GM23338 (cell line): ENCODE measurements around the gene DLGAP4. TPM values are rescaled to one million over a fixed set of nuclear protein-coding genes. Genes with fewer than 3 reads are reported as not detected.

Source experiments
- ATAC-seq: fragments of 200-7000 bp; cut with Tn5 transposase; 3 replicates; pipeline ENCODE4 v1.9.1; 2020
- DNase-seq: peaks from one replicate; pipeline ENCODE4 v3.0.0-alpha.2; 2015; ENCODE audit warnings: low spot score
- H2AFZ ChIP-seq: fragments of 200-600 bp; sonication (generic); 2 replicates; pipeline ENCODE4 v1.8.0; 2016; ENCODE audit warnings: antibody characterized with exemption, mild to moderate bottlenecking, moderate library complexity
- H3F3A ChIP-seq: fragments of 200-600 bp; sonication (generic); replicated peaks from 2 replicates; pipeline ENCODE4 v1.8.0; 2017; ENCODE audit warnings: antibody characterized with exemption, mixed run types, low read depth
- H3K27ac ChIP-seq: fragments of 200-600 bp; sonication (generic); 2 replicates; pipeline ENCODE4 v1.6.1; 2016; ENCODE audit warnings: low read depth
- H3K27me3 ChIP-seq: fragments of 200-600 bp; sonication (generic); 2 replicates; pipeline ENCODE4 v1.8.0; 2016; ENCODE audit warnings: mild to moderate bottlenecking, mixed run types, moderate library complexity; ENCODE audit not compliant: insufficient read depth
- H3K36me3 ChIP-seq: fragments of 200-600 bp; sonication (generic); 2 replicates; pipeline ENCODE4 v1.8.0; 2016; ENCODE audit warnings: mild to moderate bottlenecking; ENCODE audit not compliant: insufficient read depth
- H3K4me1 ChIP-seq: fragments of 200-600 bp; sonication (generic); 2 replicates; pipeline ENCODE4 v1.8.0; 2016; ENCODE audit warnings: mild to moderate bottlenecking, moderate library complexity; ENCODE audit not compliant: insufficient read depth
- H3K4me2 ChIP-seq: fragments of 200-600 bp; sonication (generic); 2 replicates; pipeline ENCODE4 v1.7.1; 2017; ENCODE audit warnings: mixed run types
- H3K4me3 ChIP-seq: fragments of 200-600 bp; sonication (generic); 2 replicates; pipeline ENCODE4 v1.6.1; 2016; ENCODE audit warnings: mixed run types
- H3K79me2 ChIP-seq: fragments of 200-600 bp; sonication (generic); replicated peaks from 2 replicates; pipeline ENCODE4 v1.8.0; 2017; ENCODE audit warnings: mild to moderate bottlenecking; ENCODE audit not compliant: insufficient read depth
- H3K9me2 ChIP-seq: fragments of 200-600 bp; sonication (generic); 2 replicates; pipeline ENCODE4 v1.8.0; 2017; ENCODE audit not compliant: insufficient read depth
- H4K20me1 ChIP-seq: fragments of 200-600 bp; sonication (generic); replicated peaks from 2 replicates; pipeline ENCODE4 v1.8.0; 2017; ENCODE audit warnings: mild to moderate bottlenecking; ENCODE audit not compliant: insufficient read depth
- H3K27ac Mint-ChIP-seq: 2 replicates; pipeline ENCODE4 v1.8.0; 2020; ENCODE audit warnings: inconsistent platforms, mild to moderate bottlenecking, moderate library complexity, mixed read lengths
- H3K27me3 Mint-ChIP-seq: 3 replicates; pipeline ENCODE4 v1.8.0; 2022; ENCODE audit warnings: low read depth, mild to moderate bottlenecking, moderate library complexity, mixed read lengths, inconsistent platforms; ENCODE audit not compliant: insufficient read depth, poor library complexity
- H3K36me3 Mint-ChIP-seq: 3 replicates; pipeline ENCODE4 v1.8.0; 2021; ENCODE audit warnings: low read depth, mild to moderate bottlenecking, inconsistent platforms, moderate library complexity, mixed read lengths
- H3K4me1 Mint-ChIP-seq: 3 replicates; pipeline ENCODE4 v1.8.0; 2020; ENCODE audit warnings: mild to moderate bottlenecking, inconsistent platforms, mixed read lengths
- H3K4me3 Mint-ChIP-seq: 3 replicates; pipeline ENCODE4 v1.8.0; 2021; ENCODE audit warnings: moderate library complexity, mild to moderate bottlenecking, inconsistent platforms, mixed read lengths
- H3K9me3 Mint-ChIP-seq: 3 replicates; pipeline ENCODE4 v1.8.0; 2020; ENCODE audit warnings: moderate library complexity, mild to moderate bottlenecking, inconsistent platforms, mixed read lengths
- CREB1 ChIP-seq: fragments of 250-450 bp; sonication (Bioruptor Pico); IDR thresholded peaks from 2 replicates; pipeline ENCODE4 v1.5.0; 2020; ENCODE audit warnings: low read depth, mild to moderate bottlenecking, moderate library complexity
- EZH2 ChIP-seq: fragments of 200-600 bp; sonication (generic); IDR thresholded peaks from one replicate; pipeline ENCODE4 v1.8.0; 2017; ENCODE audit warnings: antibody characterized with exemption, mild to moderate bottlenecking, low read depth; ENCODE audit not compliant: unreplicated experiment
- EZH2phosphoT487 ChIP-seq: fragments of 200-600 bp; sonication (generic); IDR thresholded peaks from one replicate; pipeline ENCODE4 v1.8.1; 2018; ENCODE audit warnings: antibody characterized with exemption; ENCODE audit not compliant: unreplicated experiment
- JUNB ChIP-seq: IDR thresholded peaks from one replicate; pipeline ENCODE4 v1.6.1; 2016; ENCODE audit warnings: antibody characterized with exemption; ENCODE audit not compliant: unreplicated experiment
- NANOG ChIP-seq: IDR thresholded peaks from 2 replicates; pipeline ENCODE4 v1.6.1; 2016; ENCODE audit warnings: antibody characterized with exemption, borderline replicate concordance
- POLR2AphosphoS5 ChIP-seq: IDR thresholded peaks from 2 replicates; pipeline ENCODE4 v1.6.1; 2016; ENCODE audit warnings: antibody characterized with exemption, low read depth
- STAT1 ChIP-seq: IDR thresholded peaks from one replicate; pipeline ENCODE4 v1.6.1; 2016; ENCODE audit warnings: antibody characterized with exemption; ENCODE audit not compliant: unreplicated experiment
- ZNF114 ChIP-seq: fragments of 250-450 bp; sonication (Bioruptor Pico); IDR thresholded peaks from 2 replicates; pipeline ENCODE4 v1.5.0; 2020; ENCODE audit warnings: mild to moderate bottlenecking, moderate library complexity
- ZNF331 ChIP-seq: fragments of 250-450 bp; sonication (Bioruptor Pico); IDR thresholded peaks from 2 replicates; pipeline ENCODE4 v1.5.0; 2020; ENCODE audit warnings: low read depth, mild to moderate bottlenecking, moderate library complexity
- polyA plus RNA-seq: library from polyadenylated mRNA; unstranded; fragments of >200 nt; fragmentation: Nextera tagmentation; extraction: Ambion mirVana; gene quantifications from 2 replicates; pipeline ENCODE4 v1.2.1, GENCODE V29; 2016
- total RNA-seq: library from RNA; depleted of rRNA; stranded (reverse); fragments of >200 nt; shearing (Covaris generic); gene quantifications from 2 replicates; pipeline ENCODE4 v1.2.3, GENCODE V29; 2014
- TF ChIP-seq, protein P1 (sequence below): IDR thresholded peaks from one replicate; pipeline ENCODE4 v1.6.1; 2018; ENCODE audit warnings: antibody characterized with exemption; ENCODE audit not compliant: unreplicated experiment
- TF ChIP-seq, protein P2 (sequence below): fragments of 250-450 bp; sonication (Bioruptor Pico); IDR thresholded peaks from 2 replicates; pipeline ENCODE4 v1.5.0; 2020; ENCODE audit warnings: mild to moderate bottlenecking, moderate library complexity
- TF ChIP-seq, protein P3 (sequence below), 2 experiments: fragments of 200-600 bp in 1 of 2; sonication (generic) in 1 of 2; conservative IDR thresholded peaks; 2 replicates each; pipeline versions ENCODE4 v1.5.1 to v1.6.1; 2016 to 2017; ENCODE audit warnings: antibody characterized with exemption in 2 of 2, low read depth in 2 of 2, mild to moderate bottlenecking in 2 of 2, moderate library complexity in 1 of 2
- TF ChIP-seq, protein P4 (sequence below): IDR thresholded peaks from 2 replicates; pipeline ENCODE4 v1.6.1; 2016; ENCODE audit warnings: antibody characterized with exemption

The DLGAP4 gene
- total and polyA plus RNA-seq, 2 experiments from 2014 or later: 46.1 to 52.2 TPM

DNA sequence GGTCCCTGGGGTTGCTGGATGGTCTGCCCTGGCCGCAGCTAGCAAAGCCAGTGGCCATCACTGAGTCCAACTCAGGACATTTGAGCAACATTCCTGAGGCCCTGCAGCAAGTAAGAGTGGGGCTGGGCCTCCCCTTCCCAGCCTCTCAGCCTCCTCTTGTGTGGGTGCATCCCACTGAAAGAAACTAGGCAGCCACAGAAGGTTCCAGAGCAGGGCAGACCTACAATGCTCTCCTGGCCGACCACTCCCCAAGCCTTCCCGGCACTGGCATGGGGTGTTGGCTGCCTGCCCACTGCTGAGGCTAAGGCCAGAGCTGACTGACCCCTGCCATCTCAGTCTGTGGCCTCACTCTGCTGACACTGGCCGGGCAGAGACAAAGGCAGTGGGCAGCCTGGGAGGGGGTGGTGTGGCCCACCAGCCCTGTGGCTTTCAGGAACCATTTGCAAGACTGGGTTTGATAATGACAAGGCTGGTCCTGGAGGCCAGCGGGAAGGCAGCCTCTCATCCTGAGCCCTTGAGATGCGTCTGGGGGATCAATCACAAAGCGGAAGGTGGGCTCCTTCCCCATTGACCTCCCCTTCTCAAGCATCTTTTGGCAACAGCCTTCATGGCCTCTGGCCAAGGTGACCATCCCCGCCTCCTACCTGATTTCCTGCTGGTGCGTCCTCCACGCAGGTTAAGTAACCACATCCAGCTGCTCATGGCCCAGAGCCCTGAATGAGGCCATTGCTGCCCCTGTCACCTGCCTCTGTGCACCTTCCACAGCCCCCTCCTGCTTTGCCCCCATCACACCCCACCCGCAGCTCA is 9.6 kb downstream of the DLGAP4 start:
- Histone ChIP-seq H3F3A (no peaks in the 10 kb centered on the region), H3K4me1 (no peaks in the 10 kb centered on the region), H3K27me3 (no peaks in the 10 kb centered on the region), H4K20me1 (no peaks in the 10 kb centered on the region), H3K4me3 (no peak overlapping the region), H3K27ac (no peak overlapping the region), H2AFZ (no peak overlapping the region), H3K79me2 (no peaks in the 10 kb centered on the region), H3K9me2 (no peaks in the 10 kb centered on the region), H3K4me2 (no peak overlapping the region), H3K36me3 (no peaks in the 10 kb centered on the region)
- H3K4me3 Mint-ChIP-seq: no peak overlapping the region
- no peak for DNase-seq
- H3K27me3 Mint-ChIP-seq: peaks cover 11% of the 10 kb centered on the region
- H3K36me3 Mint-ChIP-seq: no peaks in the 10 kb centered on the region; the same call in 2 of the 3 replicates
- H3K4me1 Mint-ChIP-seq: peaks cover 6% of the 10 kb centered on the region; the same call in 2 of the 3 replicates
- H3K27ac Mint-ChIP-seq: no peak overlapping the region; the same call in 1 of the 2 replicates
- TF ChIP-seq NANOG (no peak), EZH2 (no peak), POLR2AphosphoS5 (no peak), ZNF114 (no peak), CREB1 (CRISPR knock-in tag) (no peak), EZH2phosphoT487 (no peak), JUNB (no peak), ZNF331 (no peak), STAT1 (no peak)
- TF ChIP-seq, protein P1, sequence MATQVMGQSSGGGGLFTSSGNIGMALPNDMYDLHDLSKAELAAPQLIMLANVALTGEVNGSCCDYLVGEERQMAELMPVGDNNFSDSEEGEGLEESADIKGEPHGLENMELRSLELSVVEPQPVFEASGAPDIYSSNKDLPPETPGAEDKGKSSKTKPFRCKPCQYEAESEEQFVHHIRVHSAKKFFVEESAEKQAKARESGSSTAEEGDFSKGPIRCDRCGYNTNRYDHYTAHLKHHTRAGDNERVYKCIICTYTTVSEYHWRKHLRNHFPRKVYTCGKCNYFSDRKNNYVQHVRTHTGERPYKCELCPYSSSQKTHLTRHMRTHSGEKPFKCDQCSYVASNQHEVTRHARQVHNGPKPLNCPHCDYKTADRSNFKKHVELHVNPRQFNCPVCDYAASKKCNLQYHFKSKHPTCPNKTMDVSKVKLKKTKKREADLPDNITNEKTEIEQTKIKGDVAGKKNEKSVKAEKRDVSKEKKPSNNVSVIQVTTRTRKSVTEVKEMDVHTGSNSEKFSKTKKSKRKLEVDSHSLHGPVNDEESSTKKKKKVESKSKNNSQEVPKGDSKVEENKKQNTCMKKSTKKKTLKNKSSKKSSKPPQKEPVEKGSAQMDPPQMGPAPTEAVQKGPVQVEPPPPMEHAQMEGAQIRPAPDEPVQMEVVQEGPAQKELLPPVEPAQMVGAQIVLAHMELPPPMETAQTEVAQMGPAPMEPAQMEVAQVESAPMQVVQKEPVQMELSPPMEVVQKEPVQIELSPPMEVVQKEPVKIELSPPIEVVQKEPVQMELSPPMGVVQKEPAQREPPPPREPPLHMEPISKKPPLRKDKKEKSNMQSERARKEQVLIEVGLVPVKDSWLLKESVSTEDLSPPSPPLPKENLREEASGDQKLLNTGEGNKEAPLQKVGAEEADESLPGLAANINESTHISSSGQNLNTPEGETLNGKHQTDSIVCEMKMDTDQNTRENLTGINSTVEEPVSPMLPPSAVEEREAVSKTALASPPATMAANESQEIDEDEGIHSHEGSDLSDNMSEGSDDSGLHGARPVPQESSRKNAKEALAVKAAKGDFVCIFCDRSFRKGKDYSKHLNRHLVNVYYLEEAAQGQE: no peak
- TF ChIP-seq, protein P2, sequence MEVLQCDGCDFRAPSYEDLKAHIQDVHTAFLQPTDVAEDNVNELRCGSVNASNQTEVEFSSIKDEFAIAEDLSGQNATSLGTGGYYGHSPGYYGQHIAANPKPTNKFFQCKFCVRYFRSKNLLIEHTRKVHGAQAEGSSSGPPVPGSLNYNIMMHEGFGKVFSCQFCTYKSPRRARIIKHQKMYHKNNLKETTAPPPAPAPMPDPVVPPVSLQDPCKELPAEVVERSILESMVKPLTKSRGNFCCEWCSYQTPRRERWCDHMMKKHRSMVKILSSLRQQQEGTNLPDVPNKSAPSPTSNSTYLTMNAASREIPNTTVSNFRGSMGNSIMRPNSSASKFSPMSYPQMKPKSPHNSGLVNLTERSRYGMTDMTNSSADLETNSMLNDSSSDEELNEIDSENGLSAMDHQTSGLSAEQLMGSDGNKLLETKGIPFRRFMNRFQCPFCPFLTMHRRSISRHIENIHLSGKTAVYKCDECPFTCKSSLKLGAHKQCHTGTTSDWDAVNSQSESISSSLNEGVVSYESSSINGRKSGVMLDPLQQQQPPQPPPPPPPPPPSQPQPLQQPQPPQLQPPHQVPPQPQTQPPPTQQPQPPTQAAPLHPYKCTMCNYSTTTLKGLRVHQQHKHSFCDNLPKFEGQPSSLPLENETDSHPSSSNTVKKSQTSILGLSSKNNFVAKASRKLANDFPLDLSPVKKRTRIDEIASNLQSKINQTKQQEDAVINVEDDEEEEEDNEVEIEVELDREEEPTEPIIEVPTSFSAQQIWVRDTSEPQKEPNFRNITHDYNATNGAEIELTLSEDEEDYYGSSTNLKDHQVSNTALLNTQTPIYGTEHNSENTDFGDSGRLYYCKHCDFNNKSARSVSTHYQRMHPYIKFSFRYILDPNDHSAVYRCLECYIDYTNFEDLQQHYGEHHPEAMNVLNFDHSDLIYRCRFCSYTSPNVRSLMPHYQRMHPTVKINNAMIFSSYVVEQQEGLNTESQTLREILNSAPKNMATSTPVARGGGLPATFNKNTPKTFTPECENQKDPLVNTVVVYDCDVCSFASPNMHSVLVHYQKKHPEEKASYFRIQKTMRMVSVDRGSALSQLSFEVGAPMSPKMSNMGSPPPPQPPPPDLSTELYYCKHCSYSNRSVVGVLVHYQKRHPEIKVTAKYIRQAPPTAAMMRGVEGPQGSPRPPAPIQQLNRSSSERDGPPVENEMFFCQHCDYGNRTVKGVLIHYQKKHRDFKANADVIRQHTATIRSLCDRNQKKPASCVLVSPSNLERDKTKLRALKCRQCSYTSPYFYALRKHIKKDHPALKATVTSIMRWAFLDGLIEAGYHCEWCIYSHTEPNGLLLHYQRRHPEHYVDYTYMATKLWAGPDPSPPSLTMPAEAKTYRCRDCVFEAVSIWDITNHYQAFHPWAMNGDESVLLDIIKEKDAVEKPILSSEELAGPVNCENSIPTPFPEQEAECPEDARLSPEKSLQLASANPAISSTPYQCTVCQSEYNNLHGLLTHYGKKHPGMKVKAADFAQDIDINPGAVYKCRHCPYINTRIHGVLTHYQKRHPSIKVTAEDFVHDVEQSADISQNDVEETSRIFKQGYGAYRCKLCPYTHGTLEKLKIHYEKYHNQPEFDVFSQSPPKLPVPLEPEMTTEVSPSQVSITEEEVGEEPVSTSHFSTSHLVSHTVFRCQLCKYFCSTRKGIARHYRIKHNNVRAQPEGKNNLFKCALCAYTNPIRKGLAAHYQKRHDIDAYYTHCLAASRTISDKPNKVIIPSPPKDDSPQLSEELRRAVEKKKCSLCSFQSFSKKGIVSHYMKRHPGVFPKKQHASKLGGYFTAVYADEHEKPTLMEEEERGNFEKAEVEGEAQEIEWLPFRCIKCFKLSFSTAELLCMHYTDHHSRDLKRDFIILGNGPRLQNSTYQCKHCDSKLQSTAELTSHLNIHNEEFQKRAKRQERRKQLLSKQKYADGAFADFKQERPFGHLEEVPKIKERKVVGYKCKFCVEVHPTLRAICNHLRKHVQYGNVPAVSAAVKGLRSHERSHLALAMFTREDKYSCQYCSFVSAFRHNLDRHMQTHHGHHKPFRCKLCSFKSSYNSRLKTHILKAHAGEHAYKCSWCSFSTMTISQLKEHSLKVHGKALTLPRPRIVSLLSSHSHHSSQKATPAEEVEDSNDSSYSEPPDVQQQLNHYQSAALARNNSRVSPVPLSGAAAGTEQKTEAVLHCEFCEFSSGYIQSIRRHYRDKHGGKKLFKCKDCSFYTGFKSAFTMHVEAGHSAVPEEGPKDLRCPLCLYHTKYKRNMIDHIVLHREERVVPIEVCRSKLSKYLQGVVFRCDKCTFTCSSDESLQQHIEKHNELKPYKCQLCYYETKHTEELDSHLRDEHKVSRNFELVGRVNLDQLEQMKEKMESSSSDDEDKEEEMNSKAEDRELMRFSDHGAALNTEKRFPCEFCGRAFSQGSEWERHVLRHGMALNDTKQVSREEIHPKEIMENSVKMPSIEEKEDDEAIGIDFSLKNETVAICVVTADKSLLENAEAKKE (CRISPR knock-in tag): no peak
- TF ChIP-seq, protein P3, sequence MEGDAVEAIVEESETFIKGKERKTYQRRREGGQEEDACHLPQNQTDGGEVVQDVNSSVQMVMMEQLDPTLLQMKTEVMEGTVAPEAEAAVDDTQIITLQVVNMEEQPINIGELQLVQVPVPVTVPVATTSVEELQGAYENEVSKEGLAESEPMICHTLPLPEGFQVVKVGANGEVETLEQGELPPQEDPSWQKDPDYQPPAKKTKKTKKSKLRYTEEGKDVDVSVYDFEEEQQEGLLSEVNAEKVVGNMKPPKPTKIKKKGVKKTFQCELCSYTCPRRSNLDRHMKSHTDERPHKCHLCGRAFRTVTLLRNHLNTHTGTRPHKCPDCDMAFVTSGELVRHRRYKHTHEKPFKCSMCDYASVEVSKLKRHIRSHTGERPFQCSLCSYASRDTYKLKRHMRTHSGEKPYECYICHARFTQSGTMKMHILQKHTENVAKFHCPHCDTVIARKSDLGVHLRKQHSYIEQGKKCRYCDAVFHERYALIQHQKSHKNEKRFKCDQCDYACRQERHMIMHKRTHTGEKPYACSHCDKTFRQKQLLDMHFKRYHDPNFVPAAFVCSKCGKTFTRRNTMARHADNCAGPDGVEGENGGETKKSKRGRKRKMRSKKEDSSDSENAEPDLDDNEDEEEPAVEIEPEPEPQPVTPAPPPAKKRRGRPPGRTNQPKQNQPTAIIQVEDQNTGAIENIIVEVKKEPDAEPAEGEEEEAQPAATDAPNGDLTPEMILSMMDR (conservative IDR thresholded peaks at IDR 0.05; ENCODE audit: low read depth in 2 of 2): no peak
- TF ChIP-seq, protein P4, sequence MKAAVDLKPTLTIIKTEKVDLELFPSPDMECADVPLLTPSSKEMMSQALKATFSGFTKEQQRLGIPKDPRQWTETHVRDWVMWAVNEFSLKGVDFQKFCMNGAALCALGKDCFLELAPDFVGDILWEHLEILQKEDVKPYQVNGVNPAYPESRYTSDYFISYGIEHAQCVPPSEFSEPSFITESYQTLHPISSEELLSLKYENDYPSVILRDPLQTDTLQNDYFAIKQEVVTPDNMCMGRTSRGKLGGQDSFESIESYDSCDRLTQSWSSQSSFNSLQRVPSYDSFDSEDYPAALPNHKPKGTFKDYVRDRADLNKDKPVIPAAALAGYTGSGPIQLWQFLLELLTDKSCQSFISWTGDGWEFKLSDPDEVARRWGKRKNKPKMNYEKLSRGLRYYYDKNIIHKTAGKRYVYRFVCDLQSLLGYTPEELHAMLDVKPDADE: no peak
- no peaks in the 10 kb centered on the region for H3K9me3 Mint-ChIP-seq
- ATAC-seq: no peak
